HG02610 (cell line): ENCODE data around the gene SLIT3.

ENCODE experiments used
- ATAC-seq: cut with Tn5 transposase; IDR thresholded peaks from one replicate; pipeline ENCODE4 v1.9.1; 2021; ENCODE audit warnings: mild to moderate bottlenecking, moderate library complexity; ENCODE audit not compliant: unreplicated experiment

The SLIT3 gene

DNA sequence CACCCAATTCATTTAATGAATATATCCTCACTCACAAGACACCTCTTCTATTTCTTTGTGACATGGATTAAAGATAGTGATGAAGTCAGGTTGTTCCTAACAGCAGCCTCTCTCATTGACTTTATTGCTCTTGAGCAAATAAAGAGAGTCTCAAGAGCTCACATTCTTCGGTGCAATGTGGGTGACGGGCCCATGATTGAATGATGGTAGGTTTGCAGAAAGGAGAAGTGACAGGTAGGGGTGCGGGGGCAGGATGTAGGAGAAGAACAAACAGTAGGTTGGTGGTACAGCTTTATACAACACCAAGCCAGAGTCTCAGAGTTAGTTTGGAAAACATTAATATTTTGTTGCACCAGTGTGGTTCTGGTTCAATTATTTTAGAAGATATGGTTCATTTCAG is 122.2 kb downstream of the SLIT3 start:
- no peak for ATAC-seq

GRCh38 chr5:169178274-169178673 is 122.7 kb downstream of the SLIT3 start:
- no peak for ATAC-seq

DNA sequence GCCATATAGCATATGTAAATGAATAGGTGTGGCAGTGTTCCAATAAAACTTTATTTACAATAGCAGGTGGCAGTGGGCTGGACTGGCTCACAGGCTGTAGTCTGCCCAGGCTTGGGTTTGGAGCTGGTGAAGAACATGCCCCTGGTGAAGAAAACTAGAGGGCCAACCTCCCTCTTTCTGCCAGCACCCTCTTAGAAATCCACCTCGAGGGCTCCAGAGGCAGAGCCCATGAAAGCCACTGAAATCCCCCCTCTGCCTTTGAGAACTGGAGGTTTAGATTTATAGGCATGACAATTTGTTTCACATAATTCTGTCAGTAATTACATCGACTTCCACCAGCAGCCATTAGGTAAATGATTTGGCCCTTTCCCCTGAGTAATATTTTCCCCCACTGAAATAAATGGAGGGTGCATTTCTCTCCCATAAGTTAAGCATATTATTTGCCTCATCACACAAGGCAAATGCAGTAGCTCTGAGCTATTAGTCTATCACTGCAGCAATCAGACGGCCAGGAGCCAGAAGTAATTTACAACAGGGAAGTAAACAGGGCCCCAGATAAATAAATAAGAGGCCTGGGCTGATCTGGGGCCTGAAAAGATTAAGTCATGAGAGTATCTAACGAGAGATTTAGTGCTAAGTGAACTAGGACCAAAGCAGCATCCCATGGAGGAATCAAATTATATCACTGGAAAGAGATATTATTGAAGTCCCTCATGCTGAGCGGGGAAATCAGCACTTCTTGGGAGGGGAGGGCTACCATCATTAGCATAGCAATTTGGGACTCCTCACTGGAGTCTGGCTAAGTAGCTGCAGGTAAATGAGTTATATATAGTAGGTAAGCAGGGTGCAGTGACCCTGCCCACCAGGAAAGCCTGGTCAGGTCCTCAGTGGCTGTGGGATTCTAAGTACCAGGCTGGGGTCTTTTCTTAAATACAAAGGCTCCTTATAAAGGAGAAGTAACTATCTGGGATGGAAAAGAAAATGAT is 123.9 kb downstream of the SLIT3 start:
- no peak for ATAC-seq

DNA sequence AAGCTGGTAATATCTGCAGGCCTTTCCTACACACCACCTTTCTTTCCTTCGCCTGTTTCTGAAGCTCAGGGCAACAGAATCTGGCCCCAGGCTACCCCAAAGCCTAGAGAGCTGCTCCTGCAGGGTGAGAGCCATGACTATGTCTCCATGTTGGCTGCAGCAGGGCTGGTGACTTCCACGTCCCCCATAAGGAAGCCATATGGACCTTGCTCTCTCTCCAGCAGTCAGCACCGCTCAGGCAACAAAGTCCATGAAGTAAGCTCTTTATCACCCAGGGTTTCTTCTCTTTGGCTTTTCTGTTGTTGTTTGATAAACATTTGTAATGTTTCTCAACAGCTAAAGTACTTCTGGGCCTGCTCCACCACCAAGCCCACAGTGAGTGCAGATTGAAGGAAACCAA is 125.2 kb downstream of the SLIT3 start:
- no peak for ATAC-seq

GRCh38 chr5:169174923-169175322 is 126.0 kb downstream of the SLIT3 start:
- ATAC-seq = no peak

DNA sequence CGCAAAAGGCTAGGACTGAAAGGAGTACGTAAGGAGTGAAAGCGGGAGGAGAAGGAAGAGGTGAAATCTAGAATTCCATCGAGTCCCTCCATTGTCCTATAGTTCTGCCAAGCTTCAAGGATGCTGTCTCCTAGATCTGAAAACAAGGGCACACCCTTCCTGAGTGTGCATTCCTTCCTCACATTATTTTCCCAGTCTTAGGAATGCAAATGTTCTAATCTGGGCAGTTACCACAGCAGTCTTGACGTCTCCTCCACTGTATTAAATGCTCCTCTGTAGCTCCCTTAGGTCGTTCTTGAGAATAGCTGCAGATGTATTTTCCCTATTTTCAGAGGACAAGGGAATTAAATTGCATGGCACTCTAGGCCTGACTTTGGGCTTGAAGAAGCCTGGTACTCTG is 127.6 kb downstream of the SLIT3 start:
- ATAC-seq = no peak

DNA sequence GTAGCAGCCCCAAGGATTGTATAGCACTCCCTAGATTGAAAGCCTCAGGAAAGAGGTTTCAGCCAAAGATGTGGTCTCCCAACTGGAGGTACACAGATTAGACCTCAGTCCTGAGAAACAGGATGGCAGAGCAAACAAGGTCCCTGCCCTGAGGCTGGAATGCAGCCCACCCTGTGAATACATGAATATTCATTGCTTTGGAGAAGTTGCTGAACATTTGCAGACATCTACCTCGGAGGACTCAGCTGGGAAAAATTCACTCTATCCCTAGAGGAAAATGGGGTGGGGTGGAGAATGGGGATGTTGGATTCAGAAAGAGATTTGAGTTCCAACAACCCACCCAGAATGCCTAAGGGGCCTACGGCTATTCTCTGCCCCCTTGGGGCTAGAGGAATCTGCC is 129.4 kb downstream of the SLIT3 start:
- no peak for ATAC-seq

- no peak for ATAC-seq
Measured at GRCh38 chr5:169169783-169170182, 131.2 kb downstream of the SLIT3 start.

DNA sequence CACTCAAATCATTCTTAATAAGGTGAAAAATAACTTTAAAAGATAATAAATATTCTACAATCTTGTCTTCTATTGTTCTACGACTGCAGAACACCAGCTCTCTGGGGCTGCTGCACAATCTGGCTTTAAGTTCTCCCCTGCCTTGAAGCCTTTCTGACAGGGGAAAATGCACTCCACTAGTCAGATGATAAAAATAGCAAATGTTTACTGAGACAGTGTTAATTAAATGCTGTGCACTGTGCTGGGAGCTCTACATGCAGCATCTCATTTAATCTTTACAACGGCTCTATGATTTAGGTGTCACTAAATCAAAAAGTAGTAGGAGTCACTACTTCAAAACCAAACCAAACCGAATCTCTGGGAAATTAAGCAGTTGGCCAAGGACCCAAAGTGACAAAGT is 132.7 kb downstream of the SLIT3 start:
- no peak for ATAC-seq

- ATAC-seq = no peak
Measured at GRCh38 chr5:169166078-169166477, 134.9 kb downstream of the SLIT3 start.

GRCh38 chr5:169165052-169165451 is 135.9 kb downstream of the SLIT3 start:
- no peak for ATAC-seq

DNA sequence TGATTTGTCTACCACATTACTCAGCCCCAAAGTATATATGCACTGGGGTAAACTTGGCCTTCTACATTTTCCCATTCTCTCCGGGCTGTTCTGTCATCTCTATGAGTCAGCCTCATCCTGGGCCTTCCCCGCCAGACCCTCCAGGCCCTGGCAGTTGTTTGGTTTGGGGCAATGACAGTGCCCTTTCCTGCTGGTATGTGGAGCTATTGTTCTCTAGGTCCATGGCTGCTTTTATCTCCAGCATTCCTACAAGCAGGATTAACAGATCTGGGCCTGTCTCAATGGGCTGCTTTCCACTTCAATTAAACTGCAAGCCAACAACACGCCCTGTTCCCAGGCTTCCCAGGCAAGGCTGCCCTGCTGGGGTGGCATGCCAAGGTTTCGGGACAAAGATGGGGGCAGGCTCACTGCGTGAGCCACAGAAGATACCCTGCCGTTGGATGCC is 136.4 kb downstream of the SLIT3 start:
- no peak for ATAC-seq

DNA sequence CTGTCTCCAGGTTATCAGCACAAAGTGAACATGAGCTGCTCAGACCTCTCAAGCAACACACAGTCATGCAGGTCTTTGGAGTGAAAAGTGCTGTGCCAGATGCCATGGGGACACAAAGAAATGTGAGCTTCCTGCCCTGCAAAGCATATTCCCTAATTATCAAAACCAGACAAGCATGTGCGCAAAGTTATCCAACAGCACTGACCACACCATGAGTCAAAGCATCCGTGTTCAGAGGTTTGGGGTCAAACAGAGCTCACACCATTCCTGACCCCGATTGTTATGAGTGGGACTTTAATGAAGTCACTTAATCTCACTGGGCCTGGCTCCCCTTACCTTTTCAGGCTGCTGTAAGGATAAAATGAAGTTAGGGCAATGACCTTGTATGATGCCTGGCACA is 138.5 kb downstream of the SLIT3 start:
- ATAC-seq = no peak

GRCh38 chr5:169161022-169161680 is 139.8 kb downstream of the SLIT3 start:
- ATAC-seq = no peak

DNA sequence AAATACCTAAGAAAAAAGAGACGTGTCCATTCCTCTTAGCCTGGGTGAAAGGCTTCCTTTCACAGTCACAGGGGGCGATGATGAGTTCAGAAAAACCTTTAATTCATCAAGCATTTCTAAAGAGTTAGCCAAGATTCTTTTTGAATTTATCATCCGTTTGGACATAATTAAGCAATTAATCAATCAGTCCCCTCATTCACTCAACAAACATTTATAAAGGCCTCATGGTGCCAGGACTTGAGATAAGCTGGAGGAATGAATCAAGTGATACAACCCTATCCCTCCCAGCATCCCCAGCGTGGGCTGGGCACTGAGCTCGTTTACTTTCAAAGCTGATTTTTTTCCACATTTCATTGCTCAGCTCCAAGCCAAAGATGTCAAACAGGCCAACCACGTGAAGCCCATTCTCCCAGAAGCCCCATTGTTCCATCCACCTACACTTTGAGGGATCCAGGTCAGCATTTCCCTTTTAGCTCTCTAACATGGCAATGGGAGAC is 140.5 kb downstream of the SLIT3 start:
- no peak for ATAC-seq

DNA sequence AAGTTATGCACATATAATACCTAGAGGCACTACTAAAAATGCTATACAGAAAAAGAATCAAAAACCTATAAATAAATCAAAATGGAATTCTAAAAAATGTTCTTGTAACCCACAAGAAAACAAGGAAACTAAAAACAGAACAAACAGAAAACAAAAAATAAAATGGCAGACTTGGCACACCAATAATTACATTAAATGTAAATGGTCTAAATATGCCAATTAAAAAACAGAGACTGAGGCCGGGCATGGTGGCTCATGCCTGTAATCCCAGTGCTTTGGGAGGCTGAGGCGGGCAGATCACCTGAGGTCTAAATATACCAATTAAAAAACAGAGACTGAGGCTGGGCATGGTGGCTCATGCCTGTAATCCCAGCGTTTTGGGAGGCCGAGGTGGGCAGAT is 142.2 kb downstream of the SLIT3 start:
- ATAC-seq = no peak

- ATAC-seq = no peak
Measured at GRCh38 chr5:169157064-169157463, 143.9 kb downstream of the SLIT3 start.

DNA sequence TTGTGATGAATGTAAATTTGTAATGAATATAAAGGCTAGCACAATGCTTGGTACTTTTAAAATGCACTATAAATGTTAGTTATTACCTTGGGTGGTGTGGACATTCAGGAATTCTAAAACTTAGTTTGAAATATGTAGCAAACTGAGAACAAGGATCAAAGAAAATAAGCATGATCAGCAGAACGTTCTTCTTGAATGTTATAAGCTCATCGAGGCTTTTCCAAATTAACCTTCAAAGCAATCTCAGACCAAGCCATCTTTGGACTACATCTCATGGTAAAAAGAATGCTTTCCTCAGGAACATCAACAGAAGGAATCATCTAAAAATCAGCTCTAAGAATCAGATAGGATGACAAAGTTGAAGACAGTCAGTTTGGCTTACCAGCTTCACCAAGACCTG is 146.3 kb downstream of the SLIT3 start:
- no peak for ATAC-seq

- ATAC-seq = no peak
Measured at GRCh38 chr5:169153405-169153804, 147.5 kb downstream of the SLIT3 start.

- ATAC-seq = no peak
Measured at GRCh38 chr5:169152946-169153345, 148.0 kb downstream of the SLIT3 start.

DNA sequence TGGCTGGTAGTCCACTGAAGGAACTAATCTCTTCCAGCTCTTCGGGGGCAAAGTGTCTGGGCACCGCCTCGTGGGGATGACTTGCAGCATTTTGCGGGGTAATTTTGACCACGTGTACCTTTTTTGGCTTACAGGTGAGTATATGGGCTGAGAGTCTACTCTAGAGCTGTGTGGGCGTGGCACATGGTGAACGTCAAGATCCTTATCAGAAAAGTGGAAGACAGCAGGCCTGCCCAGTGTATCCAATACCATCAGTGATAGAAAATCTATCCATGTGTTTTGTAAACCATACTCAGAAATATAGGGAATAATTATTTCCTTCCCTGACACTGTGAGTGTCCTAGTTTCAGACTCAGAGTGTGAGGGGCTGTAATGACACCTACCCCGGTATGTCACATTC is 148.5 kb downstream of the SLIT3 start:
- ATAC-seq = no peak
